OCI-LY1 (cell line): Measurements from ENCODE around the gene PCYT1A.

Experiments used
- H2AFZ ChIP-seq: fragments of 200-600 bp; sonication (generic), shearing (Covaris generic); 2 replicates; pipeline ENCODE4 v1.6.0; 2014; ENCODE audit warnings: antibody characterized with exemption, mild to moderate bottlenecking, low read length
- H3F3A ChIP-seq: fragments of 200-600 bp; sonication (generic), shearing (Covaris generic); 2 replicates; pipeline ENCODE4 v1.6.0; 2014; ENCODE audit warnings: mild to moderate bottlenecking, antibody characterized with exemption, low read length, moderate library complexity; ENCODE audit not compliant: insufficient read depth
- H3K27ac ChIP-seq: fragments of 200-600 bp; sonication (generic); 2 replicates; pipeline ENCODE4 v1.5.1; 2014; ENCODE audit warnings: low read length, mixed run types, mild to moderate bottlenecking, low read depth; ENCODE audit not compliant: poor library complexity, severe bottlenecking
- H3K27me3 ChIP-seq: fragments of 200-600 bp; sonication (generic); 2 replicates; pipeline ENCODE4 v1.6.0; 2014; ENCODE audit warnings: antibody characterized with exemption, mild to moderate bottlenecking, low read length, moderate library complexity; ENCODE audit not compliant: insufficient read depth
- H3K36me3 ChIP-seq: fragments of 200-600 bp; sonication (generic); 2 replicates; pipeline ENCODE4 v1.6.1; 2014; ENCODE audit warnings: mild to moderate bottlenecking, antibody characterized with exemption, low read length, moderate library complexity, mixed read lengths; ENCODE audit not compliant: insufficient read depth
- H3K4me1 ChIP-seq: fragments of 200-600 bp; sonication (generic); 2 replicates; pipeline ENCODE4 v1.5.1; 2014; ENCODE audit warnings: mild to moderate bottlenecking, low read length, moderate library complexity; ENCODE audit not compliant: insufficient read depth, severe bottlenecking
- H3K4me2 ChIP-seq: fragments of 200-600 bp; sonication (generic), shearing (Covaris generic); 2 replicates; pipeline ENCODE4 v1.6.1; 2014; ENCODE audit warnings: low read length
- H3K4me3 ChIP-seq: fragments of 200-600 bp; sonication (generic); 2 replicates; pipeline ENCODE4 v1.5.1; 2014; ENCODE audit warnings: low read length, low read depth, mild to moderate bottlenecking, mixed read lengths; ENCODE audit not compliant: poor library complexity, severe bottlenecking
- H3K79me2 ChIP-seq: fragments of 200-600 bp; shearing (Covaris generic); 2 replicates; pipeline ENCODE4 v1.6.1; 2016; ENCODE audit warnings: mixed run types, low read length, mixed read lengths; ENCODE audit not compliant: insufficient read depth
- H3K9ac ChIP-seq: fragments of 200-600 bp; sonication (generic), shearing (Covaris generic); 2 replicates; pipeline ENCODE4 v1.6.1; 2014; ENCODE audit warnings: mild to moderate bottlenecking, low read length, mixed read lengths
- H3K9me2 ChIP-seq: fragments of 200-600 bp; sonication (generic), shearing (Covaris generic); 2 replicates; pipeline ENCODE4 v1.6.1; 2014; ENCODE audit warnings: low read depth, mild to moderate bottlenecking, low read length, mixed read lengths
- H3K9me3 ChIP-seq: fragments of 200-600 bp; shearing (Covaris generic); 2 replicates; pipeline ENCODE4 v1.6.1; 2014; ENCODE audit warnings: low read length, mixed read lengths
- H4K20me1 ChIP-seq: fragments of 200-600 bp; sonication (generic), shearing (Covaris generic); 2 replicates; pipeline ENCODE4 v1.6.0; 2016; ENCODE audit warnings: mild to moderate bottlenecking, low read length; ENCODE audit not compliant: insufficient read depth
- CTCF ChIP-seq: fragments of 200-600 bp; sonication (generic), shearing (Covaris generic); IDR thresholded peaks from 2 replicates; pipeline ENCODE4 v1.5.1; 2017; ENCODE audit warnings: mild to moderate bottlenecking, antibody characterized with exemption, low read length, moderate library complexity, mixed read lengths
- EZH2 ChIP-seq: fragments of 200-600 bp; sonication (generic), shearing (Covaris generic); IDR thresholded peaks from 2 replicates; pipeline ENCODE4 v1.8.0; 2017; ENCODE audit warnings: borderline replicate concordance, mixed run types, mild to moderate bottlenecking, antibody characterized with exemption, low read length, moderate library complexity, mixed read lengths

PCYT1A gene

GRCh38 chr3:196326936-196327335 is 39.4 kb upstream of the PCYT1A start:
- Histone ChIP-seq H3K4me2 (no peak overlapping the region), H3K4me1 (no peaks in the 10 kb centered on the region), H3K79me2 (no peaks in the 10 kb centered on the region), H4K20me1 (no peaks in the 10 kb centered on the region), H3K9me2 (no peaks in the 10 kb centered on the region), H3K4me3 (no peak overlapping the region), H3K9ac (no peak overlapping the region), H3K27ac (no peak overlapping the region), H3K36me3 (no peaks in the 10 kb centered on the region), H3K27me3 (no peaks in the 10 kb centered on the region; the same call in 1 of the 2 replicates), H3K9me3 (no peaks in the 10 kb centered on the region), H3F3A (no peaks in the 10 kb centered on the region), H2AFZ (no peak overlapping the region)
- no peak for TF ChIP-seq CTCF
- no peak for TF ChIP-seq EZH2

- H4K20me1 ChIP-seq = no peaks in the 10 kb centered on the region
- no peaks in the 10 kb centered on the region for H3K79me2 ChIP-seq
- H3K9me3 ChIP-seq = no peaks in the 10 kb centered on the region
- H3K9ac ChIP-seq = no peak overlapping the region
- H3K4me3 ChIP-seq = no peak overlapping the region
- H3F3A ChIP-seq = no peaks in the 10 kb centered on the region
- TF ChIP-seq CTCF (peak; percentile 30; the same call in 1 of the 2 replicates), EZH2 (no peak)
- H3K4me1 ChIP-seq = no peaks in the 10 kb centered on the region
- H3K27me3 ChIP-seq = no peaks in the 10 kb centered on the region; the same call in 1 of the 2 replicates
- no peak overlapping the region for H3K27ac ChIP-seq
- no peaks in the 10 kb centered on the region for H3K36me3 ChIP-seq
- no peak overlapping the region for H2AFZ ChIP-seq
- H3K9me2 ChIP-seq = no peaks in the 10 kb centered on the region
- H3K4me2 ChIP-seq = no peak overlapping the region
These were observed 36.2 kb upstream of the PCYT1A start for GRCh38 chr3:196323691-196324090.

DNA sequence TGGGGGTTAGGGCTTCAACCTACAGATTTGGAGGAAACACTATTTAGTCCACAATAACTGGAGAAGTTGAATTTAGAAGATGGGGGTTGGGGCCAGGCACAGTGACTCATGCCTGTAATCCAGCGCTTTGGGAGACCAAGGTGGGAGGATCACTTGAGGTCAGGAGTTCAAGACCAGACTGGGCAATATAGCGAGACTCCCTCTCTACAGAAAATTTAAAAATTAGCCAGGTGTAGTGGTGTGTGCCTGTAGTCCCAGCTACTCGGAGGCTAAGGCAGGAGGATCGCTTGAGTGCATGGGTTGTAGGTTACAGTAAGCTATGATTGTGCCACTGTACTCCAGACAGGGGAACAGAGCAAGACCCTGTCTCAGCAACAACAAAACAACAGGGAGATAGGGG is 35.5 kb upstream of the PCYT1A start:
- H3K4me1 ChIP-seq = no peaks in the 10 kb centered on the region
- no peak overlapping the region for H3K4me3 ChIP-seq
- no peaks in the 10 kb centered on the region for H3K9me2 ChIP-seq
- no peaks in the 10 kb centered on the region; the same call in 1 of the 2 replicates for H3K27me3 ChIP-seq
- no peak overlapping the region for H3K27ac ChIP-seq
- H3F3A ChIP-seq = no peaks in the 10 kb centered on the region
- H3K9me3 ChIP-seq = no peaks in the 10 kb centered on the region
- no peak for TF ChIP-seq EZH2
- no peak for TF ChIP-seq CTCF
- no peaks in the 10 kb centered on the region for H3K79me2 ChIP-seq
- H2AFZ ChIP-seq = no peak overlapping the region
- H4K20me1 ChIP-seq = no peaks in the 10 kb centered on the region
- H3K36me3 ChIP-seq = no peaks in the 10 kb centered on the region
- H3K4me2 ChIP-seq = no peak overlapping the region
- H3K9ac ChIP-seq = no peak overlapping the region
